GM13977 (cell line): ENCODE results near the gene TRAPPC10.

Experiments used
- DNase-seq: peaks from one replicate; pipeline ENCODE4 v3.0.0; 2012; ENCODE audit warnings: low spot score
- CTCF ChIP-seq: IDR thresholded peaks from 2 replicates; pipeline ENCODE4 v1.5.1; 2012; ENCODE audit warnings: mild to moderate bottlenecking, control low read depth; ENCODE audit not compliant: insufficient read depth; ENCODE audit errors: extremely low read depth, missing control alignments
- in situ Hi-C: fragments of 300-500 bp; cut with MboI; formaldehyde crosslinking; loops from one replicate; pipeline ENCODE4 v1.12.0; 2022; ENCODE audit warnings: low sequenced_read_pairs, low pct_unique_long_range_greater_than_20kb, mixed read lengths, inconsistent platforms; ENCODE audit not compliant: unreplicated experiment

The TRAPPC10 gene

GRCh38 chr21:44010429-44010828 lies 1.7 kb upstream of the TRAPPC10 start:
- in situ Hi-C loops = no loop called here
- DNase-seq = no peak

GRCh38 chr21:44011123-44011522 lies 986 bp upstream of the TRAPPC10 start:
- in situ Hi-C loops = no loop called here
- no peak for TF ChIP-seq CTCF
- no peak for DNase-seq

More at GRCh38 chr21:44010429-44010828, 1.7 kb upstream of the TRAPPC10 start:
- TF ChIP-seq CTCF = no peak

GRCh38 chr21:44012474-44013379 lies 618 bp downstream of the TRAPPC10 start:
- peak; percentile 67 for TF ChIP-seq CTCF
- in situ Hi-C loops = no loop called here
- peak; percentile 91 for DNase-seq

GRCh38 chr21:44013380-44014088 lies 1.4 kb downstream of the TRAPPC10 start:
- peak; percentile 55 for DNase-seq
- TF ChIP-seq CTCF = no peak
- in situ Hi-C loops = no loop called here

- in situ Hi-C loops = no loop called here
Measured at GRCh38 chr21:44017601-44018000, 5.5 kb downstream of the TRAPPC10 start.

More at GRCh38 chr21:44017601-44018000, 5.5 kb downstream of the TRAPPC10 start:
- DNase-seq = no peak
- no peak for TF ChIP-seq CTCF
